Measurements from ENCODE around the gene INKA2. TPM values are rescaled to one million over a fixed set of nuclear protein-coding genes. Genes with fewer than 3 reads are reported as not detected.

INKA2 gene
- polyA plus RNA-seq (ENCODE audit: insufficient read length in 4 of 4), result 1 to 10 TPM; 1.9 to 3.2 (median 2.5) TPM

DNA sequence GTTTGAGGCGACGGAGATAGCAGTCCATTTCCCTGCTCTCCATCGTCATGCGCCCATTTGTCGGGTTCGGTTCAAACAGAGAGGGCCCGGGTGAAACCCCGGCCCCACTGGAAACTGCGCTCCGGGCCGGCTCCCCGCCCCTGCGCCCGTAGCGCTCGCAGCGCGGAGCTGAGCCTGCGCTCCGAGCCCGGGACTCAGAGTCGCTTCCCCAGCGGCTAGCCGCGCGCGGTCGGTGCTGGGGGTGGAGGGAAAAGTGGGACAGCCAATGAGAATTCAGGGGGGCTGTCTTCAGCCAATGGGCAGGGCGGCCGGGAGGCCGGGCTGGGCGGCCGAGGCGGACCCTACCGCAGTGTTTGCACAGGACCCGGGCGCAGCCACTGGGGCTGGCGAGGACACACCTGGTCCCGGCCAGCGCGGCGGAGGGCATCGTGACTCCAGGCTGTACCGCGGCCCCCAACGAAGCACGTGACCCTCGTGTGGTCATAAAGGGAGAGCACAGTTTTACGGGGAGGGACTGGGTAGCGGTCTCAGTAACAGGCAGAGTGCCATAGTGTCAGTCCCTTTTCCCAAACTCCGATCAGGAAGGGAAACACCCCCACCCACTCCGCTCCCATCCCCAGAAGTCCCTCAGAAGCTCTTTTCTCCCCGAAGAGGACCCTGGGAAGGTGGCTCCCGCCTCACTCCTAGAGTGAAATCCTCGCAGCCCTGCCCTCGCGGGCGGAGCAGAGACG lies at the start of gene INKA2:
TSS of gene INKA2 (minus strand) at position 202 of the 731 bp plus-strand sequence. CDS start at position 49, 153 bp downstream.
- DNase-seq (ENCODE audit: low read depth in 4 of 4, low spot score in 2 of 4), result peak in 1 of 4 donors; percentile 59

DNA sequence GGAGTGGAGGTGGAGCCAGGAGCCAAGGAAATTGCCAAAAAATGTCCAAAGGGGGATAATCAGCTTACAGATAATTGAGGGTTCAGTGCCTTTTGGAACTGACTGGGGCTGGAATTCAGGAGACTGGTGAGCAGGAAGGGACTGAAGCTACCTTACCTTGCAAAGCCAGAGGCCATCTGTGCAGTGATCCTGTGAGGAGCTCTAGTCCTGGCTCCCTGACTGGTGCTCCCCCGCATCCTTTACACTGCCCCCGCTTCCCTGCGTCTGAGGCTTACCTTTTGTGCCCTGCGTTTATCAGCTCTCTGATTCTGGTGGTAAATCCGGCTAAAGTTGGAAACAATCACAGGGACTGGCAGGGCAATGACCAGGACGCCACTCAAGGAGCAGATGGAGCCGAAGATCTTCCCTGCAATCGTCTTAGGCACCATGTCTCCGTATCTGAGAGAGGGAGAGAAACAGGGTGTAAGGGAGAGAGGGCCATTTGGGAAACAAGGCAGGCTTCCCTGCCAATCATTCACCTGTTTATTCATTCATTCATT lies 47.5 kb upstream of the INKA2 start:
- no peak for DNase-seq (ENCODE audit: low read depth in 4 of 4, low spot score in 2 of 4)

DNA sequence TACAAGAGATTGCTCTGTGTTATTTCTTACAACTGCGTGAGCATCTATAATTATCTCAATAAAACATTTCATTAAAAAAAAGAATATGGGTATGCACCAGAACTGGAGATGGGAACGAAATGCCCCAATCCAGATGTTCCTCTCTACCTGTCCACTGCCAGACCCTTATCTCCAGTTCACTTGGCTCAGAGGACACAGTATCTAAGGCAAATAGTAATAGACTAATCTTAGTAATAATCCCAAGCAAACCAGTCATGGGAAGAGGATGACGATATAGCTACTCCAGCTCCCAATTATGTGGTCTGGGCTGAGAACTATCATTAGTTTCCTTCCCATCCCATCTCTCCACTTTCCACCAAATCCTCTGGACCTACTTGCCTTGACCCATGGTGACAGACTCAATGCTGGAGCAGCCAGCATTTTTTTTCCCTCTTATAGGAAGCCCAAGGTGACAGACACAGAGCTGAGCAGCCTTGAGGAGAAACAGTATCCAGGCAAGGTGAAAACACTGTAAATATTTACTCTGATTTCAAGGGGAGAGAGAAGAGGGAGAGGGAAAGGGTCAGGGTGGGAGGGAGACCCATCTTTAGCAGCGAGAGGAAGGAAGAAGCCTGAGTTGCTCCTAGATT lies 45.2 kb upstream of the INKA2 start:
- DNase-seq (ENCODE audit: low read depth in 4 of 4, low spot score in 2 of 4), result no peak

DNA sequence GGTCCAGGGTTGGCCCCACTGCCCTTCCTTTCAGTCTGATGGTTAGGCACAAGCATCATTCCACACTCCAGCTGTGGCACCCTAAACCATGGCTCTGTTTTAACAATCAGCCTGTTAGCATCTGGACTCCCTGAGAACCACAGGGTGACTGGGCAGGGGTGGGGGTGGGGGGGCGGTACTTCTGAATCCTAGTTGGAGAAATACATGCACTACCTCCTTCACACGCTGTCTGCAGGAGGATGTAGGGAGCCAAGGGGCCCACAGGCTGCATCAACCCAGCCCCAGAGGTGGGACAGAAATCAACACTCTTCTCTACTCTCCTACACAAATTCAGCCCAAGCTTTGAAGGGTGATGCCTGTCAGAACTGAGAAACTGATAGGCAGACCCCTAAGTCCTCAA lies 40.4 kb upstream of the INKA2 start:
- DNase-seq (ENCODE audit: low read depth in 4 of 4, low spot score in 2 of 4), result no peak

DNA sequence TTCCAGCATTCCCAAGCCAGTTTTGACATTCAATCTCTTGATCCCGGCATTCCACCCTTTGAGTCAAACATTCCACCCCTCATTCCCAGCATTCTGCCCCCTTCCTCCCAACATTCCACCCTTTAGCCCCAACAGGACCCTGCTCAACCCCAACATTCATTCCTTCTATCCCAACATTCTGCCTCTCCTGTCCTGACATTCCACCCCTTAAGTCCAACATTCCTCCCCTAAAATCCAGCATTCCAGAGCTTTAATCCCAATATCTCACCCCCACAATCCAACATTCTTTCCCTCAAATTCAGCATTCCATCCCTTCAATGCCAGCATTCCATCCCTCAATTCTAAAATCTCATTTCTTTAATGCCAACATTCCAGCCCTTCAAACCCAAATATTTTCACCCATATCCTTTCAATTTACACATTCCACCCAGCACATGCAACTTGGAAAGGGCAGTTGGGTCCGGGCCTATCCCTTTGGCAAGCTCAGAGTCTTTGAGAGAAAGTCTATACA lies 39.4 kb upstream of the INKA2 start:
- no peak for DNase-seq (ENCODE audit: low read depth in 4 of 4, low spot score in 2 of 4)

DNA sequence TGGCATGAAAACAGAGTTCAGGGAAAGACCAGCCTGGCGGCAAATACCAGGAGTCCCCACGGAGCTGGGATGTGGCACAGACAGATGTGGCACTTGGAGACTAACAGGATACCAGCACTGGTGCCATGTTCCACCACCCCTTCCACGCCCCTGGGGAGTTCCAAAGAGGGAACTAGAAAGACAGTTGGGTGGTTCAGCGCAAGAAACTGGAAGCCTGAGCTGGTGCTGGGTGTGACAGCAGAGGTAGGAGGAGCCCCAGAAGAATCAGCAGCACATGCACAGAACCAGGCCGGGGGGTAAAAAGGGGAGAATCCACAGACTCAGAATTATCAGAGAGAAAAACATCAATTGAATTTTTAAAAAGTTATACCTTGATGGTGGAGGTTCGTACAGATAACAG lies 38.9 kb upstream of the INKA2 start:
- DNase-seq (ENCODE audit: low read depth in 4 of 4, low spot score in 2 of 4), result no peak

DNA sequence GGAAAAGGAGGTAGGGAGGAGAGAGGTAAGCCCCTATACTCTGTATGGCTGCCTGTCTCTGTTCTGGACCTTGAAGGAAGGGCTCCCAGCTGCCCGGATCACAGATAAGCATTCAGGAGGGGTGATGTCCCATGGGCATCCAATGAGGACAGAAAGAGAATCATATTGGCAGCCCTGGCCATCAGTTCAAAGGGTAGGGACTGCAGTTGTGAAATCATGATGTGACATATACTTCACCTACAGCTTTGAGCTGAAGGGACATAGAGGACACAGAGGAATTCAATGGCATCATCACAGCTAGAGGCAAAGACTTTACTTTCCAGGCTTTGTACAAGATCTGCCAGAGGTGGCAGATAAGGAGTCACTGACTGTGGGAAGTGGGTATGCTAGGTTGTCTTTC lies 38.1 kb upstream of the INKA2 start:
- no peak for DNase-seq (ENCODE audit: low read depth in 4 of 4, low spot score in 2 of 4)

DNA sequence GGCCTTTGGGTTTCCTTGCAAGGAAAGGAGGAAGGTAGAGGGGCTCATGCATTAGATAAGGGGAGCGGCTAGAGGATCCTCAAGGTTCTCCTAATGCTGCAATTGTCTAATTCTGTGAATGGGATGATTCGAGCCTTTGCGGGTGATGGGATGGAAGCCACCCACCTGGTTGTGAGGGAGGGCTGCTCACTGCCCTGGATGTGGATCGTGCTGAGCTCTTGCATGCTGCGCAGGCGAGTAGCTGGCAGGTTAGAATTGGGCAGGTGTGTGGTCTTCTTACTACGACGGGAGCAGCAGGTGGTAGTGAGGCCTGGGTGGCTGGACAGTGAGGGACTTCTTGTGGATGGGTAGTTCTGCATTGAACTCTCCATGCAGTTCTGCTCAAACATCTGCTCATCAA lies 37.7 kb upstream of the INKA2 start:
- DNase-seq (ENCODE audit: low read depth in 4 of 4, low spot score in 2 of 4), result no peak

DNA sequence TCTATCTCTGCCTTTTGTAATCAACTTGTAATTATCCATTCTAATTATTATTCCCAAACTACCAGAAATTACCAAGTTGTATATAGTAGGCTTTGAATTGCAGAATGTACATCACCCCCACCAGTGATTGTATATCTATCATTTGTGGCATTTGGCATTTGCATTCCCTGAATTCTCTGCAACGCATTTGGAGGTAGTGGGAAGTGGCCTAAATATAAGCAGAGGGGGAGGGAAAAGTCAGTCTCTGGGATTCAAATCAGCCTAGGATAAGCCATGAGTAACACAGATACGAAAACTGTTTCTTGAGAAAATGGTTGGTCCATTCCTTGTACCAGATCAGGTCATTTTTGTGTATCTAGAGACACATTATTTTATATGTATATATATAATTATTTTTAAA lies 37.2 kb upstream of the INKA2 start:
- DNase-seq (ENCODE audit: low read depth in 4 of 4, low spot score in 2 of 4), result no peak

DNA sequence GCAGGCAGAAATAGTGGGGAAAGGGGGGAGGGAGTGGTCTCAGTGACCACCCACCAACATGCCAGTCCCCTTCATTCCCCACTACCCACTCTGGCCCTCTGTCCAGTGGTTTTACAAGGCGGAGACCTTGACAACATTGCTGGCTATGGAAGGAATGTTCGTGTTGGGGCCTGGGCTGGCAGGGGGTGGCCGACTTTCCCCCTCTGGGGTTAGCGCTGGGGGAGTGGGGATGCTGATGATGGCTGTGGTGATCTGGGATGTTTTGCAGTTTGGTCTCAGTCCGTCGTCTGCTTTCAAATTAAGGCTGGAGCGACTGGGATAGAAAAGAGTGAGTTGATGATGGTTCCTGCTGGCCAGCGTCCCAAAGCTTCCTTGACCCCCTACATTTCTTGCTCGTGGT lies 36.8 kb upstream of the INKA2 start:
- no peak for DNase-seq (ENCODE audit: low read depth in 4 of 4, low spot score in 2 of 4)

DNA sequence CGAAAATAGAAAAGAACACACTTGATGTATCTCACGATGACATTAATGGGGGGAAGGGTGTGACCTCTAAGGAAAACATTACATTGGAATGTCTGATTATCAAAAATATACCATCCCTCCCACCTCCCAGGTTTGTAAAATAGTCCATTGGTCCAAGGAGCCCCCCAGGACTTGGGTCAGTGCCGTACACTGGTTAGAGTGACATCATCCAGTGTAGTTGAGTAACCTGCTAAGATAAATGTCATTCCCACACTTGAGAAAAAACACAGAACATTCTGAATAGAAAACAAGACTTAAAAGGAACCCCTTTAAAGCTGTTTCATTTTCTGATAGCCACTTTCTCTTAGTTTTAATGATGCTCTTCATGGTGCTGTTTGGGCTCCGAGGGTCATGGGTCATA lies 31.7 kb upstream of the INKA2 start:
- no peak for DNase-seq (ENCODE audit: low read depth in 4 of 4, low spot score in 2 of 4)

DNA sequence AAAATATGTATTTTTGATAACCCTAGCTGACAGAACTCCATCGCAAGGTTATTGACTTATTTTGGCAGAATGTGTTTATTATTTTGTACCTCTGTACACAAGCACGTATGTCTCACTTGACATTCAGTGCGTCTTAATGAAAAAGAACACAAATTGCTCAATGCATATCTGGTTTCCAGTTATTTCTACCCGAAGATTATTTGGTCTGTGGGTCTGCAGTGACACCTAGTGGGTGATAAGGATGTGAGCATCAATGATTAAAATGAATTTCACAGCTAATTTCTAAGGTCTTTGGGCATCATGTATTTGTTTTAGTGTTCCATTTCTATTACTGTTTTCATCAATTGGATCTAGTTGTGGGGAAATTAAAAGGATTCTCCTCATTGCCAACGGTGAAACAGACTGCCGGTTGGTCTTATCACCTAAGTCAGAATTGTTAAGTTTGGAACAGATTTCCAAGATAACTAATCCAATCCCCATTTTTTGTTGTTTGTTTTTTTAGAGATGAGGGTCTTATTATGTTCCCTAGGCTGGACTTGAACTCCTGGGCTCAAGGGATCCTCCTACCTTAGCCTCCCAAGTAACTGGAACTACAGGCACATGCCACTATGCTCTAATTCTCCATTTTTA lies 30.4 kb upstream of the INKA2 start:
- peak in 2 of 4 donors; percentile 30 to 54 for DNase-seq (ENCODE audit: low read depth in 4 of 4, low spot score in 2 of 4)

DNA sequence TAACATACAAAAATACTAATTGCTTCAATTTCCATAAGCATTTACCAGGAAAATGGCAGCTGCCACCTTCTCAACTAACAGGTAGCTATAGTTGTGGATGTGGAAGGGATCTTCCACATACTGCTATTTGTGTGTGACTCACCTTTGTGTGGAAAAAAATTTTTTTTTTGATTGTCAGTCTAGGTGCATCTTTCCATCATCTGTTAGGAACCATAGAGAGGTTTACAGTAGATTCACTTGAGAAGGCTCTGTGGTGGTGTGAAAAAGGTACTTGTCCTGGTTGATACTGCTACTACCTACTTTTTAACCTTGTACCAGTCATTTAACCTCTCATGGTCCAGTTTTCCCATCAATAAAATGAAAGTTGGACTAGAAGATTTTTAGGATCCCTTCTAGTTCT lies 29.4 kb upstream of the INKA2 start:
- DNase-seq (ENCODE audit: low read depth in 4 of 4, low spot score in 2 of 4), result no peak

DNA sequence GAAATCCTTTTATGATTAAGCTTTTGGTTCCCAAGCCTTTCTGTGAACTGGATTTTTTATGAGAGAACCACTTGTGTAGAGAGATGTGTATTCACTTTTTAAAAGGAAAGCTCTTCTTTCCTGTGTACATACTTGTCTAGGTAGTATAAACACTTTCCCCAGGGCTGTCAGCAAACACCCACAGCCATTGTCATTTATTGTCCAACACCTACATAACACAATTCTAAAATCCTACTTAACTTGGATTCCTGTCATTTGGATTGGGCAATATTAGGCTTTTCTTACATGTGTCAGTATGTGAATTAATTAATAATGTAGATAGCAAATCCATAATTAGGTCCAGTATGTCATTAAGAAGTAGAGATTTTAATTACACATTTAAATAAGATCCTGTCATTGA lies 28.8 kb upstream of the INKA2 start:
- no peak for DNase-seq (ENCODE audit: low read depth in 4 of 4, low spot score in 2 of 4)

DNA sequence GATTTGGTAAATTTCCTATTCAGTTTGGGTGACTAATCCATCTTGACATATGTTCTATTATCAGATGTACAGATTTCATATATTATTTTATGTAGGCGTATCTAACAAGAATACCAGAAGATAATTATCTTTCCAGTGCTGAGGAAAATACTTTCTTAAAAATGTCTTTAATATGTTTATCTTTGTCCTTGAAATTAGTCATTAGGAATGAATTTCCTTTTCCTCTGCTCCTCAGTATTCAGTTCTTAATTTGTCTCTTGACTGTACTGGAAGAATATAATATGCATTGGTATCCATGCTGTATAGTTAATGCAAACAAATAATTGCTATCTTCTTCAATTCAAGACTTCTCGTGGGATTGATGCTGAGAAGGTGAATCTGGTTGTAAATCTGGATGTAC lies 23.1 kb upstream of the INKA2 start:
- DNase-seq (ENCODE audit: low read depth in 4 of 4, low spot score in 2 of 4), result no peak

DNA sequence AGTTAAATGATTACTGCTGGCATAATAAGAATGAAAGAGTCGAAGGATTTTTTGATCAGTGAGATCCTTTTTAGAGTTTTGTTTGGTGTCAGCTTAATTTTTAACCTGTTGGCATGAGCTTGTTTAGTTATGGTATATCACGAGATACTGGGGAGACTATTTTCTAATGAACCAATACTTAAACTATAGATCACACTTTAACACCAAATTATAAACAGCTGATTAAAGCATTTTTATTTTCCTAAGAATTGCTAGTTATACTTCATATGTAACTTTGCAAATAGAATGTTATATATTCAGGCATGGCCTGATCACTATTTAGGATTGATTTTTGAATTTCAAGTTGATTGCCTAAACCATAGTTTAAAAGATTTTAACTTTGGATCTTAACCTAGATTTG lies 22.5 kb upstream of the INKA2 start:
- DNase-seq (ENCODE audit: low read depth in 4 of 4, low spot score in 2 of 4), result no peak

DNA sequence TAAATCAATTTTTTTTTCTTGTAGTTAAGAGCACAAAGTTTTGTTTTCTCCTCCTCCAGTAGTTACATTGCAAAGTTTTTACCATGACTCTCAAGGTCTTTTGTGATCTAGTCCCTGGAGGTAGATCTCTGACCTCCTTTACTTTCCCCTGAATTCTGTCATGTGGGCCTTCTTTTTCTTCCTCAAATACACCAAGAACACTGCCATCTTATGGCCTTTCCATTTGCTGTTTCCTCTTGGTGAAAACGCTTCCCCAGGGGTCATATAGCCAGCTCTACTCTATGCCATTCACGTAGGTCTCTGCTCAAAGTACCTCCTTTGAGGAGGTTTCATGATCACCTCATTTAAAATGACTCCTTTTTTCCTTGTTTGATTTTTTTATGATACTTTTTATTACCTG lies 19.2 kb upstream of the INKA2 start:
- no peak for DNase-seq (ENCODE audit: low read depth in 4 of 4, low spot score in 2 of 4)

DNA sequence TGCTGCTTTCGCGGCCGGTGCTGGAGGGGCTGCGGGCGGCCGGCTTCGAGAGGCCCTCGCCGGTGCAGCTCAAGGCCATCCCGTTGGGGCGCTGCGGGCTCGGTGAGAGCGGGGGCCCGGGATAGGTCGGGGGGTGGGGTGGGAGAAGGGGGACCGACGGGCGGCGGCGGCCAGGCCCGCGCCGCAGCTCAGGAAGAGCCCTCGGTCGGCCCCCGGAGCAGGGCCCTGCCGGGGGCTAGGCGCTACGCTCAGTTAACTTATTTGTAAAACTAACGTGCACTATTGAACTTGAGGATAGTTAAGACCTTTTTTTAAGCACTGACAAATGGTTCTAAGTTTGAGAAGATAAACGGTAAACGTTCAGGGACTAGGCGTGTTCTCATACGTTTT lies 16.9 kb upstream of the INKA2 start:
- DNase-seq (ENCODE audit: low read depth in 4 of 4, low spot score in 2 of 4), result no peak

DNA sequence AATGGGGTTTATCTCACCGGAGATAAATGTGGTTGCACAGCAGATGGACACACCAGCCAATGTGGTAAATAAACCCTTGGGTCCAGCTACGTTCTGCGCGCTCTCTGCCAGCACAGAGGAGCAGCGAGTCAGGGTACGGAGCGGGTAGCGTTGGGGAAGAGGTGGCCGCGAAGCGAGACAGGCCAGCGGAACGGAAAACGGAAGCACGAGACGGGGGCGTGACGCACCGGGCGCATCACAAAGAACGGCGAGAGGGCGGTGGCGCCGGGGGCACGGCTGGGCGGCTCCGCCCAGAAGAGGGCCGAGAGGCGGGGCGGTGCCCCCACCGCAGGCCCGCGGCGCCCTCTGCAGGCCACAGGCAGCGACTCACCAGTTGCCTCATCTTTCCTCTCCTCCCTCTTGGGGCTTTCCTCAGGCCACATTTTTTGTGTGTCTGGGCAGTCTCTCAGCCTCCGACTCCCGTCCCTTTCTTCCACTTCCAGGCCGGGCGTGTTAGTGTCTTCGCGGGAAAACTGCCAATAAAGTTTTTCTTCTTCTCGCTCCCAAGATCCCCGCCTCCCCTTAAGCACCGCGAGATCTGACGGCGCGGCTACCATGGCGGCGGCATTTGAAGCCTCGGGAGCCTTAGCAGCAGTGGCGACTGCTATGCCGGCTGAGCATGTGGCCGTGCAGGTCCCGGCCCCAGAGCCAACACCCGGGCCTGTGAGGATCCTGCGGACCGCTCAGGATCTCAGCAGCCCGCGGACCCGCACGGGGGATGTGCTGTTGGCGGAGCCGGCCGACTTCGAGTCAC lies 16.3 kb upstream of the INKA2 start, which contains the start of gene DDX20:
TSS of gene DDX20 (plus strand) at position 571 of the 793 bp plus-strand sequence. CDS start at position 595, 24 bp downstream.
- peak; percentile 91 to 97 (median 94) for DNase-seq (ENCODE audit: low read depth in 4 of 4, low spot score in 2 of 4)

DNA sequence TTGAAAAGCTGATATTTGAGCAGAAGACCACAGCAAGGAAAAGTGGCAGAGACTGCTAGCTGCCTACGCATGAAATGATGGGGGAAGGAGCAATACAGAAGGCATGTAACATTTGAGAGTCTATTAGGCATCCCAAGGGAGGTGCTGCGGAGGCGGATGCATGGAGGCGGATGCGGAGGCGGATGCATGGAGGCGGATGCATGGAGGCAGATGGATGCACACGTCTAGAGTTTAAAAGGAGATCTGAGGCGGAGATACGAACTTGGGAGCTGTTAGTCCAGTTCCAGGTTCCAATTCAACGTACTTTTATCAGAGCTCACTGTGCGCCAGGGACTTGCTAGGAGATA lies 15.8 kb upstream of the INKA2 start:
- DNase-seq (ENCODE audit: low read depth in 4 of 4, low spot score in 2 of 4), result peak in 3 of 4 donors; percentile 57 to 78 (median 65)

Data from left renal cortex interstitium (tissue), 4 donors.